HTERT RPE-1 (cell line): ENCODE measurements around the gene TNFRSF25.
"Not testable (repeated sequence)": the region's sequence is repeated elsewhere in the genome, so short reads cannot be mapped to it uniquely, and the experiment has no call there.

Experiments
- in situ Hi-C: fragments of 300-500 bp; cut with MboI; formaldehyde crosslinking; loops from 4 replicates; pipeline ENCODE4 v1.14.3; 2020; ENCODE audit warnings: low sequenced_read_pairs

TNFRSF25 gene

DNA sequence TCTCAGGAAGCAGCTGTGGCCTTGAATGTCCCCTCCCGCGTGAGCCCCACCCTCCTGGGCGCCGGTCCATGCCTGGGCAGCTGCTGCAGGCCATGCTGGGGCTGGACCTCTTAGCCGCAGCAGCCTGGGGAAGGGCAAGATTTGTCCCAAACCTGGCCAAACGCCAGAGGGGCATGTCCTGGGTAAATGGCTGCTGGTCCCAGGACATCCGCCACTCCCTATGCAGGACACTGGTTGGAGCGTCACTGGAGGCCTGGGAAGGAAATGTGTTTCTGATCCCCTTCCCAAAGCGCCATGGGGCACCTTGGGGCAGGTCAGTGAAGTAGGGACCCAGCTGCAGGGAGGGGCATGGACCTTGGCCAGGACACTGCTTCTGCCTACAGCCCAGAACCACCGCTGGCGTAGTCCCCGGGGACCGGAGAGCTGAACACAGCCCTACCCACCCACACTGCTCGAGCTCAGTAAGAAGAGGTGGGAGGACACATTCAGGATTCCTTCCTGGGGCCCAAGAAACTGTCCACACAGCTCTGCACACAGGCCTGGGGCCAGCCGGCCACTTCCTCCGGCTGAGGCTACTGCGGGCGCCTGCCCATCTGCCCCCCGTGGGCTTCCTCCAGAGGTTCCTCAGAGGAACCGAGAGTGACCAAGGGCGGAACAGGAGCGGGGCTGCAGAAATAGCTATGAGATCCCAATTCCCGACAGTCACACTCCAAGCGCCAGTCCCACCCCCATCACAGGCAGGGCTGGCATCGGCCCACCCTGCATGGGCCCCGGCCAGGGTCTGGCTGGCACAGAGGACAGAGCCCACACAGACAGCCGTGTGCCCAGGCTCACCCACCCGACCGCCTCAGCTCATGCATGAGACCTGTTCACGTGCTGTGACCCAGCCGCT, 36.3 kb upstream of the TNFRSF25 start:
- in situ Hi-C loops, result no loop called here

- in situ Hi-C loops, result no loop called here
Measured at GRCh38 chr1:6501279-6501813, 35.4 kb upstream of the TNFRSF25 start.

GRCh38 chr1:6500544-6501278, 34.7 kb upstream of the TNFRSF25 start:
- in situ Hi-C loops, result no loop called here

DNA sequence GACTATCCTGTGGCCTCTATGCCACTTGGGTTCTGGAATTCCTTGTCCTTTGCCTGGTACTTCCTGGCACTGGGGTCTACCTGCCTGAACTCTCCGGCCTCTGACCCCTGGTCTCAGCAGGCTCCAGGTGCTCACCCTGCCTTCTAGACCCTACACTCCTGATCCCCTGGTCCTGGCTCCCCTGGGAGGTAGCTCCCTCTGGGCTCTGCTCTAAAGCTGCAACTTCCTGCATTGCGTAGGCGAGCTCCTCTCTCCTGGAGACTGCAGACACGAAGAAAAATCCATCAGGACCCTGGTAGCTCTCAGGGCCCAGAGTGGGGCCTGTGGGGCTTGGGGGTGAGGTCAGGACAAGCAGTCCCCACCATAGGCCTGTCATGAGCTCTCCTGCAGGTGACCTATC, 33.3 kb upstream of the TNFRSF25 start:
- in situ Hi-C loops, result no loop called here

DNA sequence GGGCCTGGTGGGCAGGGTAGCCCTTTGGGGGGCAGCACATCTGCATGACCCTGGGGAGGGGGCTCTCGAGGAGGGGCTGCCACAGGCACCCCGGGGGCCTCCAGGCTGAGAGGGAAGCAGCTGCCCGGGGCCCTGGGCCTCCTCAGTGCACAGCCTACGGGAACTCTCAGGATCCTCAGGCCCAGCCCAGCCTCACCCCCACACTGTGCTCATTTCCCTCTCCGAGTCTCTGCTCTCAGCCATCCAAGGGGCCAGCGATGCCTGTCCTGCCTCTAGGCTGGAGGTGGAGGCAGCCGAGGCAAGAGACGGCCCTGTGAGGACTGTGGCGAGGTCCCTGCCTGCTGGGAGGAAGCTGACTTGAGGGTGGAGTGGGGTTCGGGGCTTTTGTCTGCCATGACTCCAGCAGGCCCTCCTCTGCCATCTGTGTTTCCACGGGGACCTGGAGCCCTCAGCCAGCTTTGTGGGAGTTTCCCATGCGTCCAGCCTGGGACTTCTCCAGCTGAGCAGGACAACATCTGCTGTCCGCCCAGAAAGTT, 32.7 kb upstream of the TNFRSF25 start:
- in situ Hi-C loops, result no loop called here

DNA sequence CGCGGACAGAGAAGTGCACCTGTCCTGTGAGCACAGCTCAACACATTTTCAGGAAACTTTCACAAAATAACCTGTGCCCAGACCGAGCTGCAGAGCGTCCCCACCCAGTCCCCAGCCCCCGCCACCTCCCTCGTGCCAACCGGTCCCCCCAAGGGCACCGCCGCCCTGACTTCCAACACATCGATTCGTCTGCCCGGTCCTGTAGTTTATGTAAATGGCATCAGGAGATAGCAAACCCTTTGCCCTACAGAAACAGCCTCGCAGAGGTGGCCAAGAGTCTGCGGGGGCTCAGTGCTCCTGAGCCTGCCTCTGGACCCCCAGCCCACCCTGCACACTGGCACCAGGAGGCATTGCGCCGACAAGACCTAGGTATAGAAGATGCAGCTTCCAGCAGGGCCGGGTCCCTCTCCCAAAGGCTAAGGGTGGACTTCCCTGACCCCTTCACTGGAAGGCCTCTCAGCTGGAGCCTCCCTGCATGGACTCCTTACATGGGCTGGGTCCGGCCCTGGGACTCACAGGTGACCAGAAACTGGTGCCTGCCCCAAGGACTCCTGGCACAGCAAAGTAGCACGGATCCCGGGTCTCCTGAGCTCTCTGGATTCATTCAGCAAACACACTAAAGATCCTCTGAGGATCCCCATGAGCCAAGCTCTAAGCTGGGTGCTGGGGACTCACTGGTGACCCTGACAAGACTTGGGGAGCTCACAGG, 32.0 kb upstream of the TNFRSF25 start:
- in situ Hi-C loops, result no loop called here

DNA sequence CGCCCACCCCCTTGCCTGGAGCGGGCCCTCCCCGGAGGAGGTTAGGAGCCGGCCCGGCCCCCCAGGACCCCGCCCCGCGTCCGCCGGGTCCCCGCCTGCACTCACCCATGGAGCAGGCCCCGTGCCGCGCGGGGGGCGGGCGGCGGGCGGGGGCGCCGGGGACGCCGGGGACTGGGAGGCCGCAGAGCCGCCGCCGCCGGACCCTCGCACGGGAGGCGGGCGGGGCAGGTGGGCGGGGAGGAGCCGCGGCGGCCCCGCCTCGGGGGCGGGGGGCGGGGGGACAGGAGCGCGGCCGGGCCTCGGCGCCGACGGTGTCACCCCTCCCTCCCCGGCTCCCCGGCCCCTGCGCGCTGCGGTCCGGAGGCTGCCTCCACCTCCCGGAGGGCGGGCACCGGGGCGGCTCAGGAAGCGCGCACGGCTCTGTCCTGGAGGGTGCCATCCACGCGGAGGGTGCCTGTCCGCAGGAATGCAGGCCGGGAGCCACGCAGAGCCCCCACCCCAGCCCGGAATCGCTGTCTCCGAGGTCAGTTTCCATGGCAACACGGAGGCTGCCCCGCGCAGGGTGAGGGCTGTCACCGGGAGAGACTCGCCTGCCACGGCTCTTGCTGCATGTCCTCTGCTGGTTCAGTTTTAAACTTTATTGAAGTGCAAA, 31.4 kb upstream of the TNFRSF25 start:
- in situ Hi-C loops, result no loop called here

DNA sequence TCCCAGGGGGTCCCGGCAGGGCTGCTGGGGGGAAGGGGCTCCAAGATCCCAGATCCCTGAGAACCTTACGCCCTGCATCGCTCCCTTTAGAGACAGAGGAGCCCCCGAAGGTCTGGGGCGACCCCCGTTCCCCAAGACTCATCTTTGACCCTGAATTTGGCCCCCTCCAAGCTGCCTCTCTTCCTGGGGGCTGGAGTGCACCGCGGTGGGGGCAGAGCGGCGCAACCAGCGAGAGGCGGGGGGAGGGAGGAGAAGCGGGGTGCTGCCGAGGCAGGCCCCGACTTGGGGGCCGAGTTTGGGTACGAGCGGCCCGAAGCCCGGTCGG, 30.9 kb upstream of the TNFRSF25 start:
- in situ Hi-C loops, result no loop called here

- in situ Hi-C loops, result no loop called here
Measured at GRCh38 chr1:6496365-6496721, 30.4 kb upstream of the TNFRSF25 start.

- in situ Hi-C loops, result no loop called here
Measured at GRCh38 chr1:6495540-6496364, 29.8 kb upstream of the TNFRSF25 start.

DNA sequence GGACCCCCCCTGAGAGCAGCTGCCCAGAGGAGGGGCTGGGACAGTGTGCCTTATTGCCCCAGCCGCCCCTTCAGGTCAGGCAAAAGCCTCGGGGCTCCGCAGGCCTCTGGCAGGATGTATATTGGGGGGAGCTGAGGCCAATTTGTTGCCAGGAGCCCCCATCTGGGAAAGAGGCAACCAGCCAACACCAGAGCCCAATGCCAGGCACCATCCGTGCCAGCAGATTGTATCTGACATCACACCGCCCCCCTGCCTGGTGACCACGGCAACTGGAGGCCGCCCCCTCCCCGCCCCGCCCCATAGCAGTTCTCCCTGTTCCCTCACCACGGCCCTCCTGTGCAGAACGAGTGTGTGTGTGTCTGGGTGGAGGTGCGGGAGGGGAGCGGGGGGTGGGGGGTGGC, 29.1 kb upstream of the TNFRSF25 start:
- in situ Hi-C loops, result no loop called here

DNA sequence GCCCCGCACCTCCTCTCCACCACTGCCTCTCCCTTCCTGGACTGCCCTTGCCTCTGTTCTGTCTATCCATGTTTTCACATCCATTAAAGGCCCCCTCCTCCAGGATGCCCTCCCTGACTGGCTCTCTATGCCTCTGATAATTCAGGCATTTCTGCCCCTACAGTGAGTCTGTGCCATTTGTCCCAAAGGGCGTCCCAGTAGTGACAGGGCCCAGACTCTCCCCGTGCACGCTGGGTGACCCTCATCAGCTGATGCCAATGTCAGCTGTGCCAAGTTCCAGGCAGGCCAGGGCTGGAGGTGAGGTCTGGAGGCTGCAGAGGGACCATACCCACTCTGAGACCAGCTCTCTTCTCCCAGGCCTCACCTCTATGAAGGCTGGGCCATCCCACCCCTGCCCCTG, 28.7 kb upstream of the TNFRSF25 start:
- in situ Hi-C loops, result no loop called here

DNA sequence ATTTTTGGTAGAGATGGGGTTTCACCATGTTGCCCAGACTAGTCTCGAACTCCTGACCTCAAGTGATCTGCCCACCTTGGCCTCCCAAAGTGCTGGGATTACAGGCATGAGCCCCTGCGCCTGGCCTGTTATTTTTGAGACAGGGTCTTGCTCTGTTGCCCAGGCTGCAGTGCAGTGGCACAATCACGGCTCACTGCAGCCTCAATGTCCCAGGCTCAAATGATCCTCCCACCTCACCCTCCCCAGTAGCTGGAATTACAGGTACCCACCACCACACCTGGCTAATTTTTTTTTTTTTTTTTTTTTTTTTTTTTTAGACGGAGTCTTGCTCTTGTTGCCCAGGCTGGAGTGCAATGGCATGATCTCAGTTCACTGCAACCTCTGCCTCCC, 27.9 kb upstream of the TNFRSF25 start:
- in situ Hi-C loops, result not testable (repeated sequence)

DNA sequence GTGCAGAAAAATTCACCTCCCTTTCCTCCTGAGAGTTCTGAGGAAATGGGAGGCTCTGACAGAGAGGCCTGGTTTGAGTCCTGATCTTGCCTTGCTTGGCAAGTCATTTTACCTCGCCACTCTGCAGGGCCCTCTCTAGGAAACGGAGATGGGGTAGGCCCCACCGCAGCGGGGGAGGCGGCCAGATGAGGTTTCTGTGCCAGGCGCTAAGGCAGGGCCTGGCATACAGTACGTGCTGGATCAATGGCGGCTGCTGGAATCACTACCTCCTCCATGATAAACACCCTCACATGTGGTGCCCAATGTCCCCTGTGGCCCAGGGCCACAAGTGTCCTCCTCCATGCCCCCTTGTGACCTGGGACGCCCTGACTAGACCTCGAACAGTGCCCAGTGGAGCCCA, 26.0 kb upstream of the TNFRSF25 start:
- in situ Hi-C loops, result no loop called here

- in situ Hi-C loops, result no loop called here
Measured at GRCh38 chr1:6491480-6491962, 25.5 kb upstream of the TNFRSF25 start, which contains the start of gene PLEKHG5. PLEKHG5 (minus strand) TSS chr1:6491667; CDS start chr1:6477571, 14,096 bp downstream.

DNA sequence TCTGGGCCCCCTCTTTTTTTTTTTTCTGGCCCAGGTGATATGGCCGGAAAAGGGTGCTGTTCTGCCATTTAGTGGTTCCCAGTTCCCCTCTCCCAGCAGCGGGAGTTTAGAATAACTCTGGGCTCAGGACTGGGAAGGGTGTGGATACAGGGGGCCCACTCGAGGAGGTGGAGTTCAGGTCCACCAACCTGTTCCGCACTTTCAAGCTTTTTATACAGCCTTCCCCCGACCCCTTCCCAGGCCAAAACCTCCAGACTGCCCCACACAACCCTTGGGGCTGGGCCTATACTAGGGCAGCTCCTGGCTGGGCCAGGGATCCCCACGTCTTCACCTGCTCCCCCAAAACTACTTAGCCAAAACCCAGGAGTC, 25.1 kb upstream of the TNFRSF25 start:
- in situ Hi-C loops, result no loop called here

DNA sequence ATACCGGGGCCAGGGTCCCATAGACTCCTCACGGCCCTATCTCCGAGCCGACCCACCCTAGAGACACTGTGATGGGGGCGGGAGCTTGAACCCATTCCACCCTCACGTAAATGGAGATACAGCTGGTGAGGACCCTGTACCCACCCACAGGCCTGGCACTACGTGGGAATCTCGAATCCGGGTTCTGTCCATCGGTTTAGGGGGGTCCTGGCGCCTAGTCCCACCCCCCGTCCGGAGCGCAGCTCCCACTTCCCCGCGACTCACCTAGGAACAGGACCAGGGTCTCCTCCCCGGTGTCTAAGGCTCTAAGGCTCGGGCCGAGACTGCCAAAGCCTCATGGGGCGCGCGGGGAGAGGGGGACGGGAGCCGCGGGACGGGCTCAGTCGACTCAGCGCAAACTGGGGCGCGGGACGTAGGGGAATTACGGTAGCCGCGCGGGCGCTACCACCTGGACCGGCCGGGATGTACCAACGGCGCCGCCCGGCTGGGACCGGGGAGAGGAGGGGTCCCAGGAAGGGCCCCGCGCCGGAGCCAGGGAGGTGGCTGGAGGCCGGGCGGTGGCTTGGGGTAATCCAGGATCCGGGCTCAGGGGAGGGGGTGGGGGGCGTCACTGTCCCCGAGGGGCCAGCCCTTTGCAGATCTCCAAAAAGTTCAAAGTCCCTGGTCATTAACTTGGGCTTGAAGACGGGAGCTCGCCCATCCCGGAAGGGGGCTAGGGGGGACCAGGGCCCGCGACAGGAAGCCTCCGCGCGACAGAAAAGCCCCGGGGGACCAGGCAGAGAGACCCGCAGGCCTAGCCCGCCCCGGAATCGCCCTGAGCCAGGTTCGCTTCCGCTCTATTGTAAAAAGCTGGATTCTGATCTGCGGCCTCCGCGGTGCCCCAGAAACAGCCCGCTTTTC, 24.5 kb upstream of the TNFRSF25 start:
- in situ Hi-C loops, result no loop called here

GRCh38 chr1:6489799-6490180, 23.8 kb upstream of the TNFRSF25 start:
- in situ Hi-C loops, result no loop called here

- in situ Hi-C loops, result no loop called here
Measured at GRCh38 chr1:6489383-6489765, 23.4 kb upstream of the TNFRSF25 start.
